COLO668 (cell line): Measurements from ENCODE around the gene SCN5A.
A peak's percentile ranks its signal among the peaks of the same experiment; 100 is the strongest.

Experiments used
- DNase-seq: peaks from one replicate; lab custom pipeline; 2025; ENCODE audit not compliant: unreplicated experiment; lab: John Stamatoyannopoulos, UW

SCN5A gene

GRCh38 chr3:38649500-38650247, at the start of gene SCN5A:
Gene SCN5A, minus strand, starts transcription at chr3:38649687. Its CDS starts 16,380 bp downstream, at chr3:38633307.
- peak; percentile 14 for DNase-seq

GRCh38 chr3:38698760-38699159, 49.3 kb upstream of the SCN5A start:
- DNase-seq, result no peak

GRCh38 chr3:38698061-38698460, 48.6 kb upstream of the SCN5A start:
- no peak for DNase-seq

GRCh38 chr3:38696034-38696433, 46.5 kb upstream of the SCN5A start:
- DNase-seq, result no peak

- DNase-seq, result no peak
Observed at GRCh38 chr3:38690185-38690584, 40.7 kb upstream of the SCN5A start.

GRCh38 chr3:38689774-38690173, 40.3 kb upstream of the SCN5A start:
- DNase-seq, result no peak

GRCh38 chr3:38689346-38689745, 39.9 kb upstream of the SCN5A start:
- no peak for DNase-seq

GRCh38 chr3:38687321-38687720, 37.8 kb upstream of the SCN5A start:
- DNase-seq, result no peak

GRCh38 chr3:38684546-38684945, 35.1 kb upstream of the SCN5A start:
- DNase-seq, result no peak

GRCh38 chr3:38669668-38670067, 20.2 kb upstream of the SCN5A start:
- no peak for DNase-seq

GRCh38 chr3:38662544-38662943, 13.1 kb upstream of the SCN5A start:
- DNase-seq, result no peak

- DNase-seq, result no peak
Observed at GRCh38 chr3:38658841-38659240, 9.4 kb upstream of the SCN5A start.

- DNase-seq, result no peak
Observed at GRCh38 chr3:38657369-38657768, 7.9 kb upstream of the SCN5A start.

GRCh38 chr3:38655708-38656300, 6.3 kb upstream of the SCN5A start:
- no peak for DNase-seq

- DNase-seq, result no peak
Observed at GRCh38 chr3:38653685-38654537, 4.4 kb upstream of the SCN5A start.

- DNase-seq, result no peak
Observed at GRCh38 chr3:38652934-38653333, 3.4 kb upstream of the SCN5A start.

GRCh38 chr3:38651153-38651789, 1.8 kb upstream of the SCN5A start:
- peak; percentile 33 for DNase-seq

GRCh38 chr3:38650248-38650951, 913 bp upstream of the SCN5A start:
- DNase-seq, result no peak

- DNase-seq, result no peak
Observed at GRCh38 chr3:38648659-38649499, 608 bp downstream of the SCN5A start.
